ENCODE results near the gene OSBP2.
"Not testable (repeated sequence)": the region's sequence is repeated elsewhere in the genome, so short reads cannot be mapped to it uniquely, and the experiment has no call there.

The OSBP2 gene

GRCh38 chr22:30763815-30764673, 69.4 kb downstream of the OSBP2 start:
- peak; percentile 83 for DNase-seq (ENCODE audit: low read depth)

GRCh38 chr22:30767661-30768060, 73.0 kb downstream of the OSBP2 start:
- DNase-seq (ENCODE audit: low read depth): no peak

- DNase-seq (ENCODE audit: low read depth): no peak
Observed at GRCh38 chr22:30770716-30771115, 76.0 kb downstream of the OSBP2 start.

GRCh38 chr22:30773919-30774318, 79.2 kb downstream of the OSBP2 start:
- no peak for DNase-seq (ENCODE audit: low read depth)

GRCh38 chr22:30774566-30774965, 79.9 kb downstream of the OSBP2 start:
- no peak for DNase-seq (ENCODE audit: low read depth)

DNA sequence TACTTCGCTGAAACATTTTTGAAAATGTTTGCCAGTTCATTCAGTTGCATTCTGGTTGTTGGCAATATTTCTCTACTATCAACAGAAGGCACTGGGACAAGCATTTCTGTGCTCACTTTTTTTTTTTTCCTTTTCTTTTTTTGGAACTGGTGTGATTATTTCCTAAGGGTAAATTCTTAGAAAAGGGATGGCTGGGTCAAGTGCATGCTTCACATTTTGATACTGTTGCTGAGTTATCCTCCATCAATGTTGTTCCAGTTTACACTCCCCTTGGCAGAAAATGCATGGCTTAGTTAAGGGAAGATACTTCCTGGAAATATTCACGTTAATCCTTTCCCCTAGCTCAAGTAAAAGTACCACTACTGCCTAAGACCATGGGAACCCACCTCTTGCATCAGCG, 81.8 kb downstream of the OSBP2 start:
- DNase-seq (ENCODE audit: low read depth): peak; percentile 53

DNA sequence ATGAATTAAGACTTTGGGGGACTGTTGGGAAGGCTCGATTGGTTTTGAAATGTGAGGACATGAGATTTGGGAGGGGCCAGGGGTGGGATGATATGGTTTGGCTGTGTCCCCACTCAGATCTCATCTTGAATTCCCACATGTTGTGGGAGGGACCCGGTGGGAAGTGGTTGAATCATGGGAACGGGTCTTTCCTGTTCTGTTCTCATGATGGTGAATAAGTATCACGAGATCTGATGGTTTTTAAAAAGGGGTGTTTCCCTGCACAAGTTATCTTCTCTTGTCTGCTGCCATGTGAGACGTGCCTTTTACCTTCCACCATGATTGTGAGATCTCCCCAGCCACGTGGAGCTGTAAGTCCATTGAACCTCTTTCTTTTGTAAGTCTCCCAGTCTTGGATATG, 82.5 kb downstream of the OSBP2 start:
- not testable (repeated sequence) for DNase-seq (ENCODE audit: low read depth)

- DNase-seq (ENCODE audit: low read depth): no peak
Observed at GRCh38 chr22:30777587-30777986, 82.9 kb downstream of the OSBP2 start.

GRCh38 chr22:30778261-30778660, 83.6 kb downstream of the OSBP2 start:
- no peak for DNase-seq (ENCODE audit: low read depth)

- DNase-seq (ENCODE audit: low read depth): no peak
Observed at GRCh38 chr22:30780026-30780425, 85.4 kb downstream of the OSBP2 start.

DNA sequence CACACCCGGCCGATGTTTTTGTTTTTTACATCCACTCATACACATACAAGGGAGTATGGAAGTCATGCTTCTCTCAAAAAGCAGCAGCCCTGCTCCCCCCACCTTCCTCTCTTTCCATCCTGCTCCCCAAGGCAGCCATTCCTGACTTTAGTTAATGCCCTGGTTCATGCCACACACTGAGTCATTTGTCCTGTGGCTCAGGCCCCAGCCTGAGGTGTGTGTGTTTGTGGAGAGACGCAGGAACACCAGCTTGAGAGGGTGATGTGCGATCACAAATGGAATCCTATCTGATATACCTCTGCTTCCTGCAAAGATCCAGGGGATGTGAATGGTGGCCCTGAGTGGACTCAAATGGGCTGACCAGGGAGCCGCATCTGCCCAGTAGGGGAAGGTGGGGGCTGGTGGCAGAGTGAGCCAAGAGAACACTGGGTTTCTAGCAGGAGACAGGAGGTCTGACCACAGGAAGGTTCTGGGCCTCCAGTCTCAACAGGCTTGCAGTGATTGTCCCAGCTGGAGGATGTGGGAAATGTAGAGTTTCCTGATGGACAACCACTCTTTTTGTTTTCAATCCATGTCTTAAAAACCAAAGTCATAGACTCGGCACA, 86.7 kb downstream of the OSBP2 start:
- DNase-seq (ENCODE audit: low read depth): peak; percentile 31

DNA sequence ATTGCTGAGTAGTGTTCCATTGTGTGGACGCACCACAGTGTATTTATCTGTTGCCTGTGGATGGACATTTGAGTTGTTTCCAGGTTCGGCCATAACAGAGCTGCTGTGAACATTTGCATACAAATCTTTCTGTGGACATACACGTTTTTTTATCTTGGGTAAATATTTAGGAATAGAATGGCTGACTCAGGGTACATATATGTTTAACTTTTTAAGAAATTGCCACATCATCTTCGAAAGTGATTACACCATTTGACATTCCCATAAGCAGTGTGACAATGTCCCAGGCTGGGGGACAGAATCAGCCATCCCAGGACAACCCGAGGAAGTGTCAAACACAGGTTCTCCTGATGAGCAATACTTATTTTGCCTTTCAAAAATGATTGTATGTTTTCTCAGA, 87.9 kb downstream of the OSBP2 start:
- no peak for DNase-seq (ENCODE audit: low read depth)

DNA sequence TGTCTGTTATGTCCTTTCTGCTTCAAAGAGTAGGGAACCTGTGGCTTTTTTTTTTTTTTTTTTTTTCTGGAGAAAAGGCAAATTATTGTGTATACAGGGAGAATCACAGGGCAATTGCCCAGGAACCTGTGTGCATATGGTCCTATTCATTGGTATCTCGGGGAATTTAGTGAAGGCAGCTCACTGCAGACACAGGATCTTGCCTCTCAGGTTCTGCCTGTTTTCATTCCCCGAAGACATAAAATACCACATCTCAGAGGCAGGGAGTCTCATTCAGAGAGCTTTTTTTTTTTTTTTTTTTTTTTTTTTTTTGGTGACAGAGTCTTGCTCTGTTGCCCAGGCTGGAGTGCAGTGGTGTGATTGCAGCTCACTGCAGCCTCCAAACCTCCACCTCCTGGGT, 88.3 kb downstream of the OSBP2 start:
- no peak for DNase-seq (ENCODE audit: low read depth)

DNA sequence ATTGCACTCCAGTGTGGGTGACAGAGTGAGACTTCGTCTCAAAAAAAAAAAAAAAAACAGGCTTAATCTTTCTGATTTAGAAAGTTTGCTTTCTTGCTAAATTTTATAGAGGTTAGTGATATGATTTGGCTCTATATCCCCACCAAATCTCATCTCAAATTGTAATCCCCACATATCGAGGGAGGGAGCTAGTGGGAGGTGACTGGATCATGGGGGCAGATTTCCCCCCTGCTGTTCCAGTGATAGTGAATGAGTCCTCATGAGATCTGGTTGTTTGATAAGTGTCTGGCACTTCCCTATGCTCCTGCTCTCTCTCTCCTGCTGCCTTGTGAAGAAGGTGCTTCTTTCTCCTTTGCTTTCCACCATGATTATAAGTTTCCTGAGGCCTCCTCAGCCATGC, 90.9 kb downstream of the OSBP2 start:
- DNase-seq (ENCODE audit: low read depth): no peak

- DNase-seq (ENCODE audit: low read depth): no peak
Observed at GRCh38 chr22:30790366-30790765, 95.7 kb downstream of the OSBP2 start.

GRCh38 chr22:30792456-30792855, 97.8 kb downstream of the OSBP2 start:
- DNase-seq (ENCODE audit: low read depth): no peak

DNA sequence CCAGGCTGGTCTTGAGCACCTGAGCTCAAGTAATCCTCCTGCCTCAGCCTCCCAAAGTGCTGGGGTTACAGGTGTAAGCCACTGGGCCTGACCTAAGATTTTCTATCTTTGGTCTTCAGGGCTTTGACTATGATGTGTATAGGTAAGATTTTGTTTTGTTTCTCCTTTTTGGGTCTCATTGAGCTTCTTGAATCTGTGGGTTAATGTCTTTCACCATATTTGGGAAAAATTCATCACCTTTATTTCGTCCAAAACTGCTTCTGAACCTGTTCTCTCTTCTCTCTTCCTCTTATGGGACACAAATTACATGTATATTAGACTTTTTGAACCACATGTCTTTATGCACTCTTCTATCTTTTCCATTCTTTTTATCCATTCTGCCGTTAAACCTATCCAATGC, 100.4 kb downstream of the OSBP2 start:
- DNase-seq (ENCODE audit: low read depth): no peak

- no peak for DNase-seq (ENCODE audit: low read depth)
Observed at GRCh38 chr22:30801695-30802094, 107.0 kb downstream of the OSBP2 start.

GRCh38 chr22:30802202-30803166, 107.8 kb downstream of the OSBP2 start:
- peak; percentile 93 for DNase-seq (ENCODE audit: low read depth)

DNA sequence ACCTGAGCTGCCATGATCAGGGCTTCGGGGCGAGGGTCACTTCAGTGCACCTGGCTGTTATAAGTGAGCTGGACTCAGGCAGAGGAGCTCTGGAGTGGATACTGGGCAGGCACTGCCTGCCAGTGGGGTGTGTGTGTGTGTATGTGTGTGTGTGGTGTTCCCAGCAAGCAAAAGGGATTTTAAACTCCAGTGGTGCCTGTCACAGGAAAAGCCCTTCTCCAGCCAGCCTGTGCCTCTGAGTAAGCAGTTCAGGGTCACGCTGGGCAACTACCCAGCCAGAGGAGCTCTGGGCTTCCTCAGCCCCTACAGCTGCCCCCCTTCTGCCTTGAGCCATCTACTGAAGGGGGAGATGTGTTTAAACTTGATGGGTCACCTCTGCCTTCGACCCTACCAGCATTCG, 109.0 kb downstream of the OSBP2 start:
- DNase-seq (ENCODE audit: low read depth): no peak

DNA sequence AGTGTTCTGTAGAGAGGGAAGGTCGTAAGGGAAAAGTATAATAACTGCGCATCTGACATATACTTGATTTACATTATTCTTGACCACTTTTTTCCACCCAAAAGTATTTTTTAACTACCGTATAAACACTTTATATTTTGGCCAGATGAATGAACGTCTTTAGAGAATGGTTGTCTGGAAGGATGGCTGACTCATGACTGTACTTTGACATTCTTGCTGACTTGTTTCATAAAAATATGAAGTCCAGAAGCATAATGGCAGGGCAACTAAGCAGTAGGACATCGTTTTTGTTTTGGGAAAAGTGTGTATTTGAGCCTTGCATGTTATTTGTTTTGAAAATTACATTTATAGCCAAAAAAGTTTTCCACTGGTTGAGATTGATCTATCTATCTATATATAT, 110.0 kb downstream of the OSBP2 start:
- no peak for DNase-seq (ENCODE audit: low read depth)

GRCh38 chr22:30806391-30806861, 111.8 kb downstream of the OSBP2 start:
- peak; percentile 81 for DNase-seq (ENCODE audit: low read depth)

Data from EH (cell line).